ENCODE results near the gene SLITRK6.

Gene SLITRK6

GRCh38 chr13:85833921-85834320 is 34.7 kb upstream of the SLITRK6 start:
- Histone ChIP-seq H4K20me1 (ENCODE audit: control insufficient read depth, insufficient read depth, low read depth, low read length) (no peaks in the 10 kb centered on the region), H3K4me1 (ENCODE audit: control insufficient read depth, low read length) (no peaks in the 10 kb centered on the region), H3K4me3 (ENCODE audit: low read length) (no peak overlapping the region), H3K4me2 (ENCODE audit: low read length) (no peak overlapping the region), H3K9me3 (ENCODE audit: control insufficient read depth, insufficient read depth, low read length) (no peaks in the 10 kb centered on the region), H3K27ac (ENCODE audit: low read depth, low read length) (no peak overlapping the region), H3K36me3 (ENCODE audit: control insufficient read depth, low read length) (no peaks in the 10 kb centered on the region), H3K27me3 (ENCODE audit: control insufficient read depth, low read length) (no peaks in the 10 kb centered on the region), H3K79me2 (ENCODE audit: control insufficient read depth, low read length) (no peaks in the 10 kb centered on the region), H3K9me2 (replicated peaks; ENCODE audit: control insufficient read depth, low read length) (no peaks in the 10 kb centered on the region), H3F3A (ENCODE audit: control insufficient read depth, insufficient read depth) (no peaks in the 10 kb centered on the region)
- TF ChIP-seq CTCF (IDR thresholded peaks at IDR 0.05; ENCODE audit: low read depth, low read length, poor library complexity, severe bottlenecking) (no peak), EZH2phosphoT487 (IDR thresholded peaks at IDR 0.05; ENCODE audit: borderline replicate concordance, low read length) (no peak)

GRCh38 chr13:85828094-85828684 is 29.0 kb upstream of the SLITRK6 start:
- no peaks in the 10 kb centered on the region for H3K79me2 ChIP-seq (ENCODE audit: control insufficient read depth, low read length)
- TF ChIP-seq CTCF (IDR thresholded peaks at IDR 0.05; ENCODE audit: low read depth, low read length, poor library complexity, severe bottlenecking) = peak; percentile 51
- no peak for TF ChIP-seq EZH2phosphoT487 (IDR thresholded peaks at IDR 0.05; ENCODE audit: borderline replicate concordance, low read length)
- H3K36me3 ChIP-seq (ENCODE audit: control insufficient read depth, low read length) = no peaks in the 10 kb centered on the region
- H3K4me2 ChIP-seq (ENCODE audit: low read length) = no peak overlapping the region
- no peaks in the 10 kb centered on the region for H3F3A ChIP-seq (ENCODE audit: control insufficient read depth, insufficient read depth)
- H3K27me3 ChIP-seq (ENCODE audit: control insufficient read depth, low read length) = no peaks in the 10 kb centered on the region
- H3K27ac ChIP-seq (ENCODE audit: low read depth, low read length) = no peak overlapping the region
- no peaks in the 10 kb centered on the region for H3K9me2 ChIP-seq (replicated peaks; ENCODE audit: control insufficient read depth, low read length)
- H3K4me3 ChIP-seq (ENCODE audit: low read length) = no peak overlapping the region
- no peaks in the 10 kb centered on the region for H4K20me1 ChIP-seq (ENCODE audit: control insufficient read depth, insufficient read depth, low read depth, low read length)
- H3K4me1 ChIP-seq (ENCODE audit: control insufficient read depth, low read length) = no peaks in the 10 kb centered on the region
- no peaks in the 10 kb centered on the region for H3K9me3 ChIP-seq (ENCODE audit: control insufficient read depth, insufficient read depth, low read length)

GRCh38 chr13:85825454-85825853 is 26.2 kb upstream of the SLITRK6 start:
- no peaks in the 10 kb centered on the region for H4K20me1 ChIP-seq (ENCODE audit: control insufficient read depth, insufficient read depth, low read depth, low read length)
- no peak for TF ChIP-seq CTCF (IDR thresholded peaks at IDR 0.05; ENCODE audit: low read depth, low read length, poor library complexity, severe bottlenecking)
- TF ChIP-seq EZH2phosphoT487 (IDR thresholded peaks at IDR 0.05; ENCODE audit: borderline replicate concordance, low read length) = no peak
- no peaks in the 10 kb centered on the region for H3K79me2 ChIP-seq (ENCODE audit: control insufficient read depth, low read length)

More at GRCh38 chr13:85825454-85825853, 26.2 kb upstream of the SLITRK6 start:
- no peaks in the 10 kb centered on the region for H3K36me3 ChIP-seq (ENCODE audit: control insufficient read depth, low read length)
- no peaks in the 10 kb centered on the region for H3K27me3 ChIP-seq (ENCODE audit: control insufficient read depth, low read length)
- no peaks in the 10 kb centered on the region for H3K9me3 ChIP-seq (ENCODE audit: control insufficient read depth, insufficient read depth, low read length)
- no peak overlapping the region for H3K4me2 ChIP-seq (ENCODE audit: low read length)
- H3K4me1 ChIP-seq (ENCODE audit: control insufficient read depth, low read length) = no peaks in the 10 kb centered on the region
- no peak overlapping the region for H3K4me3 ChIP-seq (ENCODE audit: low read length)
- no peak overlapping the region for H3K27ac ChIP-seq (ENCODE audit: low read depth, low read length)
- no peaks in the 10 kb centered on the region for H3K9me2 ChIP-seq (replicated peaks; ENCODE audit: control insufficient read depth, low read length)
- no peaks in the 10 kb centered on the region for H3F3A ChIP-seq (ENCODE audit: control insufficient read depth, insufficient read depth)

All from DOHH2 (cell line).